Kidney epithelial cell (primary cell): Measurements from ENCODE around the gene CAMK2A. TPM values are rescaled to one million over a fixed set of nuclear protein-coding genes. Genes with fewer than 3 reads are reported as not detected.

Source experiments
- DNase-seq: peaks from one replicate; pipeline ENCODE4 v3.0.0-alpha.2; 2010; ENCODE audit warnings: low read depth
- H3K27me3 ChIP-seq: 2 replicates; pipeline ENCODE4 v1.6.0; 2011; ENCODE audit warnings: low read length; ENCODE audit not compliant: control insufficient read depth, insufficient read depth
- H3K36me3 ChIP-seq: 2 replicates; pipeline ENCODE4 v1.5.1; 2011; ENCODE audit warnings: low read length; ENCODE audit not compliant: control insufficient read depth, insufficient read depth
- H3K4me3 ChIP-seq: 2 replicates; pipeline ENCODE4 v1.5.1; 2011; ENCODE audit warnings: low read depth, mild to moderate bottlenecking, control low read depth, low read length
- total RNA-seq: library from RNA; depleted of rRNA; stranded (reverse); fragments of >200 nt; gene quantifications from 2 replicates; pipeline ENCODE4 v1.2.3, GENCODE V29; 2015
- TF ChIP-seq, protein P1 (sequence below): IDR thresholded peaks from 2 replicates; pipeline ENCODE4 v1.5.1; 2011; ENCODE audit warnings: mild to moderate bottlenecking, moderate library complexity, low read length, control low read depth, inconsistent platforms; ENCODE audit not compliant: insufficient read depth, poor library complexity, severe bottlenecking

CAMK2A gene
- total RNA-seq, 1 donor from 2014 or later = not detected

DNA sequence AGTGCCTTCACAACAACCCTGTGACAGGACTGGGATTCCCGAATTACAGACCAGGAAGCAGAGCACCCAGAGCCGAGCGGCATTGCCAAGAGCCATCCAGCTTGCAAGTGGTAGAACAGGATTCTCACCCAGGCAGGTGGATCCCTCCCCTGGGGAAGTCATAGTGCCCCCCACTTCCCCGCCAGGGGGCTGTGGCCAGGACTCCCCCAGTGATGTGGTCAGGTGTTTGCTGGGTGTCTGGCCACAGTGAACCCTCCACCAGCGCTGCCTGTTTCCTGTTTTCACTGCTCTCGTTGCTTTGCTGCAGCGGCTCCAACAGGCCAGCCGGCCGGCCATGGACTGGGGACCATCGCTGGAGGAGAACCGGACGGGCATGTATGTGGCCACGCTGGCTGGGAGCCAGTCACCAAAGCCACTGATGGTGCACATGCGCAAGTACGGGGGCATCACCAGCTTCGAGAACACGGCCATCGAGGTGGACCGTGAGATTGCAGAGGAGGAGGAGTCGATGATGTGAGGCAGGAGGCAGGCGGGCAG lies 80.4 kb downstream of the CAMK2A start:
- TF ChIP-seq, protein P1, sequence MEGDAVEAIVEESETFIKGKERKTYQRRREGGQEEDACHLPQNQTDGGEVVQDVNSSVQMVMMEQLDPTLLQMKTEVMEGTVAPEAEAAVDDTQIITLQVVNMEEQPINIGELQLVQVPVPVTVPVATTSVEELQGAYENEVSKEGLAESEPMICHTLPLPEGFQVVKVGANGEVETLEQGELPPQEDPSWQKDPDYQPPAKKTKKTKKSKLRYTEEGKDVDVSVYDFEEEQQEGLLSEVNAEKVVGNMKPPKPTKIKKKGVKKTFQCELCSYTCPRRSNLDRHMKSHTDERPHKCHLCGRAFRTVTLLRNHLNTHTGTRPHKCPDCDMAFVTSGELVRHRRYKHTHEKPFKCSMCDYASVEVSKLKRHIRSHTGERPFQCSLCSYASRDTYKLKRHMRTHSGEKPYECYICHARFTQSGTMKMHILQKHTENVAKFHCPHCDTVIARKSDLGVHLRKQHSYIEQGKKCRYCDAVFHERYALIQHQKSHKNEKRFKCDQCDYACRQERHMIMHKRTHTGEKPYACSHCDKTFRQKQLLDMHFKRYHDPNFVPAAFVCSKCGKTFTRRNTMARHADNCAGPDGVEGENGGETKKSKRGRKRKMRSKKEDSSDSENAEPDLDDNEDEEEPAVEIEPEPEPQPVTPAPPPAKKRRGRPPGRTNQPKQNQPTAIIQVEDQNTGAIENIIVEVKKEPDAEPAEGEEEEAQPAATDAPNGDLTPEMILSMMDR = no peak
- H3K4me3 ChIP-seq = no peak overlapping the region
- no peaks in the 10 kb centered on the region for H3K27me3 ChIP-seq
- DNase-seq = peak; percentile 18
- H3K36me3 ChIP-seq = no peaks in the 10 kb centered on the region

DNA sequence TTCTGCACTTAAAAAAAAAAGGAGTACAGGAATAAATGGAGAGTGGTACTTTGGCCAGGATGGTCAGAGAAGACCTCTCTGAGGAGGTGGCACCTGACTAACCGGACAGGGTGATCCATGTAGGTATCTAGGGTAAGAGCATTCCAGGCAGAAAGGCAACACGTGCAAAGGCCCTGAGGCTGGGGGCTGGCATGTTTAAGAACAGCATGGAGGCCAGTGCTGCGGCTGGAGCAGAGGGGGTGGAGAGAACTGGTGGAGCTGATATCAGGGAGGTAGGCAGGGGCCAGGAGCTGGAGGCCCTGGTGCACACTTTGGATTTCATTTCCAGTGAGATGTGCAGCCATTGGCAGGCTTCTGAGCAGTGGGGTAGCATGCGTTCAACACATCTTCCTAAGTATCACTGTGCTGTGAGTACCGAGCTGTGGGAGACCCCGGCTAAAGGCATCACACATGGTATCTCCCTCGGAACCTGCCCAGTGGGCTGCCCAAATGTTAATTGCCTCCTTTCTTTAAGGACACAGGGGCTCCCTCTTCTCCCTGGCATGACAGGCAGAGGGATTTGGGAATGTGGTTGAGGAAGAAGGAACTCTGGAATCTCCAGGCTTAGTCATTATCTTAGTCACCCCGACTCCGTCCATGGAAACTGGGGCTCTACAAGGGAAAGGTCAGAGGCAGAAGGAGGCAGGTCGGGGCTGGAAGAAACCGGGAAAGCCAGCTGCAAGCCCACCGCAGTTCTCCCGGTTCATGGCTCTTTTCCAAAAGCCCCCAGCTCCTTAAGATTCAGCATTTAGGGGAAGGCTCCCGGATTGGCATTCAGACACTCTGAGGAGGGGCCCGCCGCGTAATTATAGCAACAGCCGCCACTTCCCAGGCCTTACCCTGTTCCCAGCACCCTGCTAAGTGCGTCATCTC lies 81.1 kb downstream of the CAMK2A start:
- TF ChIP-seq, protein P1 = no peak
- H3K27me3 ChIP-seq = no peaks in the 10 kb centered on the region

GRCh38 chr5:150206779-150207115 lies 82.8 kb downstream of the CAMK2A start:
- H3K4me3 ChIP-seq = no peak overlapping the region
- no peaks in the 10 kb centered on the region for H3K27me3 ChIP-seq
- H3K36me3 ChIP-seq = no peaks in the 10 kb centered on the region
- DNase-seq = no peak
- TF ChIP-seq, protein P1 = no peak

More for the DNA sequence above, 81.1 kb downstream of the CAMK2A start:
- DNase-seq = no peak
- Histone ChIP-seq H3K4me3 (no peak overlapping the region), H3K36me3 (no peaks in the 10 kb centered on the region)

- TF ChIP-seq, protein P1 = no peak
- no peak for DNase-seq
- Histone ChIP-seq H3K36me3 (no peaks in the 10 kb centered on the region), H3K27me3 (no peaks in the 10 kb centered on the region), H3K4me3 (no peak overlapping the region)
These were observed 83.3 kb downstream of the CAMK2A start for GRCh38 chr5:150206098-150206778.

- Histone ChIP-seq H3K36me3 (no peaks in the 10 kb centered on the region), H3K27me3 (peaks cover 8% of the 10 kb centered on the region), H3K4me3 (no peak overlapping the region)
- DNase-seq = no peak
- TF ChIP-seq, protein P1 = no peak
These were observed 85.0 kb downstream of the CAMK2A start for GRCh38 chr5:150204590-150204960.
